ENCODE results near the gene OR2L5.

The OR2L5 gene

DNA sequence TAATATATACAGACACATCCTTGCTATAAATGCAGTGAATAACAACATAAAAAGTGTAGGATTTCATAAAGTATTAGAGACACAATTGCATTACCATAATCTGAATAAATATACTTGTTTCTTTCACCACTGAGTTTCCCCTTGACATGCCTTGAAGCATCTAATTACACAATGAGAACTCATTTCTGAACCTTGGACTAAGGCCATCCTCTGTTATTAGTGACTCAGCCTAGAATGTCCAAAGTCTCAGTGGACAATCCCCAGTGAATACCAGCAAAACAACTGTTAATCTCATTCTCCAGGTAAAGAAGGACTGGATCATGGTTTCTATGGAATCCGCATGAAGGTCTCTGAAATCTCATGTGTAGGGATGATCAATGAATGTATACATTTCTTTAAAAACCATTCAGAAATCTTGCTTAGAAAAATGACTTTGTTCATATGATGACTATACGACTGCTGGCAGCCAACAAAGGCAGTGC lies at the start of gene OR2L5:
TSS of gene OR2L5 (plus strand) at position 432 of the 482 bp plus-strand sequence. CDS start 8,288 bp downstream, outside the sequence.
- DNase-seq: no peak

DNA sequence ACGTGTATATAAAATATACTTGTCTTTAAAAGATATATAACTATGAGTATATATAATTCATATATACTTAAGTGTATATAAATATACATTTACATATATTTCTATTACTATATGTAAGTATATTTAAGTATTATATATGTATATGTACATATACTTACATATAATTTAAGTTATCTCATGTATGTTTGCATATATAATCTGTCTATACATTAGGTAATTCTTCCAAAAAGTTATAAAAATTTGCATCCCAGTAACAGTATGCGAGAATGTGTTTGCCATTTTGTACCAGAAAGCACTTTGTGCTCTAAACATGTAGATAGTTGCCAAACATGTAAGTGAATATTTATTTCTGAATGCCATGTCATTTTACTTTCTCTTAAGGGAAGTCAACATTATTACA lies 48.5 kb upstream of the OR2L5 start, which contains the start of gene OR2AK2:
TSS of gene OR2AK2 (plus strand) at position 301 of the 400 bp plus-strand sequence. CDS start 144 bp downstream, outside the sequence.
- DNase-seq: no peak

DNA sequence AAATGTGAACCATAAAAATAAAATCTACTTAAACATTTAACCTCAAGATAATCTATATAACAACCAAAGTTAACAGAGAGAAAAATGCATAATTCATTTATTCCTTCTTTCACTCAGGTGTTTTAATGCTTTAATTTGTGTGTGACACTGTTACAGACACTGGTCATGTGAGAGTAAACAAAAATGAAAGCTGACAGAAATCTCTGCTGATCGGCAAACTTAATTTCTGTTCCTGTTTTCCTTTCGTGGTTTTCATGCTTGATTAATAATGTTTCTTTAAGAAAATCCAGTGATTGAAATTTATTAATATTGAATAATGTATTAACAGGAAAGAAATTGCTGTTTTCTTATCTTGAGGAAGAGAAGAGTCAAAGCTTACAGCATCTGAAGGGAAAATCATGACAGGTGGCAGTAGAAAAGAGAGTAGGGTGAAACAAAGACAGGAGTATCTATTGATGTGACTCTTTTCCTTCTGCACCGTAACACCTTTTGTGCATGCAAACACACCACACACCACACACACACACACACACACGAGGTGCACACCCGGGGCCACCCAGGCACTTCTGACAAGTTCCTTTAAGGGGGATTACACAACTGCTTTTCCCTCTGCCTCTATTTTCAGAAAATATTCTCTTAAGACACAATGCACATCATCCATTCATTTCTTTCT lies 46.8 kb upstream of the OR2L5 start:
- DNase-seq: no peak

DNA sequence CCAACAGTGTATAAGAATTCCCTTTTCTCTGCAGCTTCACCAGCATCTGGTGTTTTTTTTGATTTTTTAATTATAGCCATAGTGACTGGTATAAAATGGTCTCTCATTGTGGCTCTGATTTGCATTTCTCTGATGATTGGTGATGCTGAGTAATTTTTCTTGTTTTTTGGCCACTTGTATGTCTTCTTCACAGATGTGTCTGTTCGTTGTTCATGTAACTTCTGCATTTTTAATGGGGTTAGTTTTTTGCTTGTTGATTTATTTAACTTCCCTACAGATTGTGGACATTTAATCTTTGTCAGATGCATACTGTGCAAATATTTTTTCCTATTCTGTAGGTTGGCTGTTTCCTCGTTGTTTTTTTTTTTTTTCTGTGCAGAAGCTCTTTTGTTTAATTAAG lies 20.5 kb upstream of the OR2L5 start:
- DNase-seq: no peak

DNA sequence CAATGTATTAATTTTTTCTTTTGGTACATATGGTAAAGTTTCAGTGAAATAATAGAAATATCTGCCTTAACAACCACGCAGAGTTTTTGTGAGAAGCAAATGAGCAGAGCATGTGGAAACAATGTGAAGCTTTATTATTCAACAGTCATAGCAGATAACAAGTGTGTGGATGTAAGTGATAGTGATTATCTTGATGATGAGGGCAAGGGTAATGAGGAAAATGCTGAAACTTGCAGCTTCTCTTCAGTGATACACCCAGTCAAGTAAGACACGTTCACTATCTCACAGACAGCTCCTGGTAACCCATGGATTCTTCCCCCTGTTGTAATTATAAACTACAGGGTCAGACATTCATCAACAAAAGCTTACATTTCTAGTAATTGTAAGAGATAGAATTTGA lies 14.6 kb upstream of the OR2L5 start:
- DNase-seq: no peak

- no peak for DNase-seq
These were observed 13.3 kb upstream of the OR2L5 start for GRCh38 chr1:248000169-248000568.

DNA sequence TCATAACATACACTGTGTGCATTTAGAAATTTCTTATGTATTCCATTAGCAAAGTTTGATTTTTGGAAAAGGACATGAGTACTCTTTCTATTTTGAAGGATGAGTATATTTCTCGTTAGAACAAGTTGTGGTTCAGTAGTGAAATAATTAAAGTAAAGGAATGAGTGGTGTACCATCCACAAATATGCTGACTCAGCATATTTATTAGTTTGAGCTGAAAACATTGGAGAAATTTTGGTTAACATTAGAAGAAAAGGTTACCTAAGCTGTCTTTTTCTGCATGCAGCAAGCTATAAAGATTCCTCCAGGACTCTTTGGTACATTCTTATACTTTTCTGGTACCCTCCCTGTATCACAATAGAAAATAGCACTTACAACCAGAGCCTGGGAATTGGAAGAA lies 5.7 kb upstream of the OR2L5 start:
- no peak for DNase-seq

GRCh38 chr1:248009681-248010080 lies 3.8 kb upstream of the OR2L5 start:
- no peak for DNase-seq

DNA sequence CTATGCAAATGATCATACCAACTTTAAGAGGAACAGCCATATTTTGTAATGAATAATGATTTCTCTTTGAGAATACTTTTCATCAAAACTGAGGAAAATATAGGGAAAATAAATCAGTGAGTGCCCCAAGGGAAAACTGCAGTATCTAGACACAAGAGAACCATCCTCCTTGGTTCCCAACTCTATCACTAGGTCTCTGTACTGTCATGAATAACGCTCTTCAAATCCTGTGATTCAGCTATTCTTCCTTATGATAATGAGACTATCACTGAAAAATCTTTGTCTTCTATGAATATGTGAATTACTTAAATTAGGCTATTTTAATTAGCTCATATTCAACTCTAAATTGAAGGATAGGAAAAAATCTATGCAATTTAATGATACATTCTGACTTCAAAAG lies 2.3 kb downstream of the OR2L5 start:
- DNase-seq: no peak

- DNase-seq: no peak
These were observed 16.3 kb downstream of the OR2L5 start, which contains the start of gene OR2L2 for GRCh38 chr1:248029770-248030169. TSS of gene OR2L2 (plus strand) at chr1:248030070. CDS start at chr1:248038268, 8,198 bp downstream.

GRCh38 chr1:248045209-248045608 lies 31.7 kb downstream of the OR2L5 start:
- DNase-seq: no peak

- no peak for DNase-seq
These were observed 33.1 kb downstream of the OR2L5 start, which contains the start of gene OR2L3 for GRCh38 chr1:248046536-248046935. TSS of gene OR2L3 (plus strand) at chr1:248046836. CDS start at chr1:248060682, 13,846 bp downstream.

- no peak for DNase-seq
These were observed 33.5 kb downstream of the OR2L5 start for GRCh38 chr1:248047008-248047407.

GRCh38 chr1:248054671-248055070 lies 41.2 kb downstream of the OR2L5 start:
- DNase-seq: no peak

GRCh38 chr1:248055261-248055660 lies 41.8 kb downstream of the OR2L5 start:
- no peak for DNase-seq

- DNase-seq: no peak
These were observed 51.6 kb downstream of the OR2L5 start for GRCh38 chr1:248065071-248065470.

GRCh38 chr1:248065604-248066003 lies 52.1 kb downstream of the OR2L5 start:
- no peak for DNase-seq

All from retina (tissue), 1 donor.